Trophoblast cell (in vitro differentiated cells and primary cell): ENCODE measurements around the gene JAGN1.
"Not testable (repeated sequence)": the region's sequence is repeated elsewhere in the genome, so short reads cannot be mapped to it uniquely, and the experiment has no call there.

Experiments
- DNase-seq, 2 donors: peaks; one replicate each; pipeline ENCODE4 v3.0.0-alpha.2; 2016
- H2AFZ ChIP-seq: 2 replicates; pipeline ENCODE4 v1.6.1; 2013; ENCODE audit warnings: low read length, moderate library complexity, mild to moderate bottlenecking; ENCODE audit not compliant: insufficient read depth, poor library complexity
- H2AK5ac ChIP-seq: 2 replicates; pipeline ENCODE4 v1.6.1; 2013; ENCODE audit warnings: mild to moderate bottlenecking, low read length
- H2BK120ac ChIP-seq: 2 replicates; pipeline ENCODE4 v1.6.1; 2013; ENCODE audit warnings: low read length, mild to moderate bottlenecking, moderate library complexity; ENCODE audit not compliant: insufficient read depth, poor library complexity
- H2BK12ac ChIP-seq: 2 replicates; pipeline ENCODE4 v1.6.1; 2013; ENCODE audit warnings: mild to moderate bottlenecking, low read length, moderate library complexity
- H2BK5ac ChIP-seq: 2 replicates; pipeline ENCODE4 v1.6.1; 2013; ENCODE audit warnings: low read length, low read depth, moderate library complexity, mild to moderate bottlenecking; ENCODE audit not compliant: poor library complexity
- H3K14ac ChIP-seq: 2 replicates; pipeline ENCODE4 v1.6.1; 2013; ENCODE audit warnings: mild to moderate bottlenecking, low read length
- H3K18ac ChIP-seq: 2 replicates; pipeline ENCODE4 v1.6.1; 2013; ENCODE audit warnings: mild to moderate bottlenecking, low read length
- H3K23ac ChIP-seq: 2 replicates; pipeline ENCODE4 v1.6.1; 2013; ENCODE audit warnings: low read length
- H3K27ac ChIP-seq: 2 replicates; pipeline ENCODE4 v1.5.1; 2013; ENCODE audit warnings: low read depth, mild to moderate bottlenecking, inconsistent platforms, low read length, moderate library complexity
- H3K27me3 ChIP-seq: 2 replicates; pipeline ENCODE4 v1.6.1; 2013; ENCODE audit warnings: inconsistent platforms, mild to moderate bottlenecking, low read length, moderate library complexity; ENCODE audit not compliant: insufficient read depth
- H3K36me3 ChIP-seq, 2 experiments: 1 replicate in 1 of 2; 2 replicates in 1 of 2; pipeline ENCODE4 v1.6.1; 2013; ENCODE audit warnings: low read length in 2 of 2, mild to moderate bottlenecking in 2 of 2, moderate library complexity in 1 of 2; ENCODE audit not compliant: insufficient read depth in 2 of 2, control insufficient read depth in 1 of 2
- H3K4ac ChIP-seq: 2 replicates; pipeline ENCODE4 v1.6.1; 2013; ENCODE audit warnings: low read depth, mild to moderate bottlenecking, low read length, moderate library complexity
- H3K4me1 ChIP-seq, 2 experiments: 1 replicate in 1 of 2; 2 replicates in 1 of 2; pipeline ENCODE4 v1.6.1; 2013; ENCODE audit warnings: low read length in 2 of 2, mild to moderate bottlenecking in 2 of 2, moderate library complexity in 1 of 2; ENCODE audit not compliant: insufficient read depth in 2 of 2, control insufficient read depth in 1 of 2
- H3K4me2 ChIP-seq: 2 replicates; pipeline ENCODE4 v1.6.1; 2013; ENCODE audit warnings: inconsistent platforms, mild to moderate bottlenecking, low read length, moderate library complexity
- H3K4me3 ChIP-seq: 2 replicates; pipeline ENCODE4 v1.5.1; 2013; ENCODE audit warnings: mild to moderate bottlenecking, low read depth, low read length, inconsistent platforms
- H3K79me1 ChIP-seq: one replicate; pipeline ENCODE4 v1.6.1; 2013; ENCODE audit warnings: low read length
- H3K79me2 ChIP-seq: 2 replicates; pipeline ENCODE4 v1.6.1; 2013; ENCODE audit warnings: low read length, mild to moderate bottlenecking; ENCODE audit not compliant: control insufficient read depth, insufficient read depth, poor library complexity
- H3K9ac ChIP-seq: 2 replicates; pipeline ENCODE4 v1.6.1; 2013; ENCODE audit warnings: mild to moderate bottlenecking, low read length
- H3K9me3 ChIP-seq: 2 replicates; pipeline ENCODE4 v1.6.1; 2013; ENCODE audit warnings: low read depth, mild to moderate bottlenecking, control low read depth, inconsistent platforms, low read length; ENCODE audit not compliant: insufficient read depth
- H4K12ac ChIP-seq: 2 replicates; pipeline ENCODE4 v1.6.1; 2013; ENCODE audit warnings: low read depth, mild to moderate bottlenecking, low read length, moderate library complexity
- H4K8ac ChIP-seq: 2 replicates; pipeline ENCODE4 v1.6.1; 2013; ENCODE audit warnings: low read depth, mild to moderate bottlenecking, low read length, moderate library complexity
- H4K91ac ChIP-seq: one replicate; pipeline ENCODE4 v1.6.1; 2013; ENCODE audit warnings: low read depth, mild to moderate bottlenecking, low read length, moderate library complexity
- WGBS: extraction: QIAGEN DNeasy Blood & Tissue Kit; methylation state at CpG from one replicate; pipeline ENCODE4 v1.1.7; 2013; ENCODE audit warnings: missing lambda C conversion rate; ENCODE audit not compliant: insufficient read length, insufficient coverage; ENCODE audit errors: extremely low coverage; 5-methylcytosine and 5-hydroxymethylcytosine counted together

The JAGN1 gene

GRCh38 chr3:9891072-9891622 lies 737 bp downstream of the JAGN1 start:
- H3K4me2 ChIP-seq: peak overlapping the region; percentile 72
- no peak for DNase-seq
- peak overlapping the region; percentile 92 for H2BK120ac ChIP-seq
- H3K79me1 ChIP-seq: peaks cover 5% of the 10 kb centered on the region
- peak overlapping the region; percentile 96 for H4K12ac ChIP-seq
- no peaks in the 10 kb centered on the region for H3K9me3 ChIP-seq
- H3K27ac ChIP-seq: no peak overlapping the region
- H3K79me2 ChIP-seq: peaks cover 5% of the 10 kb centered on the region
- H2BK5ac ChIP-seq: peak overlapping the region; percentile 95
- H4K8ac ChIP-seq: peak overlapping the region; percentile 99
- peak overlapping the region; percentile 95 for H4K91ac ChIP-seq
- no peaks in the 10 kb centered on the region for H3K27me3 ChIP-seq
- H2AFZ ChIP-seq: peak overlapping the region; percentile 99
- H3K18ac ChIP-seq: peak overlapping the region; percentile 95
- peak overlapping the region; percentile 94 for H3K14ac ChIP-seq
- H3K4me1 ChIP-seq: no peaks in the 10 kb centered on the region
- no peak overlapping the region for H2BK12ac ChIP-seq
- peaks cover 6 to 12% of the 10 kb centered on the region in 2 experiments for H3K36me3 ChIP-seq
- no CpG with 5 or more reads among the region's 12 CpGs for WGBS
- peak overlapping the region; percentile 92 for H2AK5ac ChIP-seq
- H3K4ac ChIP-seq: peak overlapping the region; percentile 95
- peak overlapping the region; percentile 96 for H3K4me3 ChIP-seq
- peak overlapping the region; percentile 96 for H3K9ac ChIP-seq
- no peak overlapping the region for H3K23ac ChIP-seq

DNA sequence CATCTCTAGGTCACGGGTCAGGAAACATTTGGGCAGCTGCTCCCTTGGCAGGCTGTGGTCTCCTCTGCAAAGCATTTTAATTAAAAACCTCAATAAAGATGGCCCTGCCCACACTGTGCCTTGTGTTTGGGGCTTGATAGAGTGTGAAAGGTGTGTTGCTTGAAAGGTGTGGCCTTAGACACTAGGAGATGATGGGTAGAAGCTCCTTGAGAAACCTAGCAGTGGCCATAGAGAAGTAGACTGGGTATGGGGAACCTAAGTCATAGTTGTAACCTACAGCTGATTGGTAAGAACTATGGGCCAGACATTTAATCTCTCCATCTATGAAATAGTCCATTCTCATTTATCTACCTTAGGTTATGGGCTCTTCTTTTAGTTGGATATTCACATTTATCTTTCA lies 3.3 kb downstream of the JAGN1 start:
- H3K4me3 ChIP-seq: no peak overlapping the region
- no peak overlapping the region for H3K4ac ChIP-seq
- no peak overlapping the region for H3K27ac ChIP-seq
- H3K36me3 ChIP-seq: peaks cover 6 to 12% of the 10 kb centered on the region in 2 experiments
- H3K79me2 ChIP-seq: peaks cover 5% of the 10 kb centered on the region
- H3K18ac ChIP-seq: no peak overlapping the region
- H4K12ac ChIP-seq: no peak overlapping the region
- DNase-seq: no peak
- H3K9ac ChIP-seq: no peak overlapping the region
- no peaks in the 10 kb centered on the region for H3K27me3 ChIP-seq
- H3K79me1 ChIP-seq: peaks cover 5% of the 10 kb centered on the region
- H2AK5ac ChIP-seq: no peak overlapping the region
- no CpG with 5 or more reads among the region's 1 CpG for WGBS
- no peak overlapping the region for H3K23ac ChIP-seq
- no peak overlapping the region for H3K14ac ChIP-seq
- no peak overlapping the region for H2BK120ac ChIP-seq
- peaks cover 0 to 2% of the 10 kb centered on the region in 2 experiments for H3K4me1 ChIP-seq
- H2BK5ac ChIP-seq: no peak overlapping the region
- H2AFZ ChIP-seq: no peak overlapping the region
- no peak overlapping the region for H4K91ac ChIP-seq
- no peaks in the 10 kb centered on the region for H3K9me3 ChIP-seq
- no peak overlapping the region for H3K4me2 ChIP-seq
- H2BK12ac ChIP-seq: no peak overlapping the region
- H4K8ac ChIP-seq: no peak overlapping the region

- not testable (repeated sequence) for H3K18ac ChIP-seq, H2BK120ac ChIP-seq, H4K12ac ChIP-seq, H3K4me3 ChIP-seq, H3K79me1 ChIP-seq, H4K8ac ChIP-seq, DNase-seq, H3K79me2 ChIP-seq, H3K27ac ChIP-seq, H2BK5ac ChIP-seq, H3K4me1 ChIP-seq, H3K4me2 ChIP-seq, H3K9ac ChIP-seq, H3K23ac ChIP-seq, H4K91ac ChIP-seq, H3K27me3 ChIP-seq, H2BK12ac ChIP-seq, H2AK5ac ChIP-seq, H3K14ac ChIP-seq, H3K9me3 ChIP-seq, H3K4ac ChIP-seq, H2AFZ ChIP-seq
- WGBS: no CpG with 5 or more reads among the region's 3 CpGs
- H3K36me3 ChIP-seq: peaks cover 6 to 12% of the 10 kb centered on the region in 2 experiments
These were observed 5.3 kb downstream of the JAGN1 start for GRCh38 chr3:9895715-9896114.

GRCh38 chr3:9896755-9897407 lies 6.5 kb downstream of the JAGN1 start:
- H2BK12ac ChIP-seq, H3K79me2 ChIP-seq, H4K91ac ChIP-seq, H3K14ac ChIP-seq, H3K4me3 ChIP-seq, H3K4ac ChIP-seq, H2BK5ac ChIP-seq, H3K23ac ChIP-seq, H3K4me2 ChIP-seq, H2AK5ac ChIP-seq, H3K18ac ChIP-seq, H2BK120ac ChIP-seq, H2AFZ ChIP-seq, H4K8ac ChIP-seq, H4K12ac ChIP-seq, H3K9me3 ChIP-seq, H3K79me1 ChIP-seq, H3K4me1 ChIP-seq, H3K27me3 ChIP-seq, H3K9ac ChIP-seq, H3K27ac ChIP-seq: not testable (repeated sequence)
- no CpG with 5 or more reads among the region's 10 CpGs for WGBS
- H3K36me3 ChIP-seq: peaks cover 6 to 12% of the 10 kb centered on the region in 2 experiments
- peak; percentile 66 to 87 for DNase-seq
